Tracheal epithelial cell (primary cell): Measurements from ENCODE around the gene ST6GALNAC4. TPM values are rescaled to one million over a fixed set of nuclear protein-coding genes. Genes with fewer than 3 reads are reported as not detected.

Experiments
- total RNA-seq: library from RNA; depleted of rRNA; stranded (reverse); fragments of >200 nt; gene quantifications from 2 replicates; pipeline ENCODE4 v1.2.1, GENCODE V29; 2014

ST6GALNAC4 gene, protein sequence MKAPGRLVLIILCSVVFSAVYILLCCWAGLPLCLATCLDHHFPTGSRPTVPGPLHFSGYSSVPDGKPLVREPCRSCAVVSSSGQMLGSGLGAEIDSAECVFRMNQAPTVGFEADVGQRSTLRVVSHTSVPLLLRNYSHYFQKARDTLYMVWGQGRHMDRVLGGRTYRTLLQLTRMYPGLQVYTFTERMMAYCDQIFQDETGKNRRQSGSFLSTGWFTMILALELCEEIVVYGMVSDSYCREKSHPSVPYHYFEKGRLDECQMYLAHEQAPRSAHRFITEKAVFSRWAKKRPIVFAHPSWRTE
- 32.0 and 37.7 TPM in 2 replicates for total RNA-seq

DNA sequence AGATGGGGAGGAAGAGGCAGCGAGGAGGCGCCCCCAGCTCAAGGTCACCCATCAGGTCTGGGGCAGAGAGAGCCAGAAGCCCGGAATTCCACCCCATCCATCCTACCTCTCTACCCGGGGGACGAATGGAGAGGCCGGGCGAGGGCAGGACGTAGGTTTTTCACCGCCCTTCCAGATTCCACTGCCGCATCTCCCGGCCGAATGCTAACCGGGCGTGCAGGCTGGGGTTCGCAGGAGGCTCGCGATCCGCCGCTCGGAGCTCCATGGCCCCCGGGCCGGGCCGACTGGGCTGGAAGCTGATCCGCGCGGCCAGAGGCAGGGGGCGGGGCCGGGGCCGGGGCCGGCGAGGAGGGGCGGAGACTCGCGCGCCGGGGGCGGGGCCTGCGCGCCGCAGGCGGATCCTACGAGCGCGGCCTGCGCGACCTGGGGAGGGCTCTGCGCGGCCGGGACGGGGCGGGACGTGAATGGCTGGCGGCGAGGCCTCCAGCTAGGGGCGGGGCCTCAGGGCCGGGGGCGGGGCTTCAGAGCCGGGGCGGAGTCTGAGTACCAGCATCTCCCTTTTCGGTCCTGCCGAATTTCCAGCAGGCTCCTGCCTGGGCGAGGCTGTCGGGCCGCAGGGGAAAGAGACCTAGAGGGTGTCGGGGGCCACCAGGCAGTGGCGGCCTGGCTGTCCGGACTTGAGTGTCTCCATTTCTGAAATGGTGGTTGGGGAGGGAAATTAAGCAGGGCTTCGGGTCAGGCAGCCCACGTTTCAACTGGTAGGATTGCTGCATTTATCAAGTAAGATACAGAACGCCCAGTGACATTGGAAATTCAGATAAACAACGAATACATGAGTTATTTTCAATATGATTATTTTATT is at the start of gene ST6GALNAC4:
Gene ST6GALNAC4, minus strand, starts transcription at position 322 of the 862 bp plus-strand sequence. CDS start 622 bp downstream, outside the sequence.

DNA sequence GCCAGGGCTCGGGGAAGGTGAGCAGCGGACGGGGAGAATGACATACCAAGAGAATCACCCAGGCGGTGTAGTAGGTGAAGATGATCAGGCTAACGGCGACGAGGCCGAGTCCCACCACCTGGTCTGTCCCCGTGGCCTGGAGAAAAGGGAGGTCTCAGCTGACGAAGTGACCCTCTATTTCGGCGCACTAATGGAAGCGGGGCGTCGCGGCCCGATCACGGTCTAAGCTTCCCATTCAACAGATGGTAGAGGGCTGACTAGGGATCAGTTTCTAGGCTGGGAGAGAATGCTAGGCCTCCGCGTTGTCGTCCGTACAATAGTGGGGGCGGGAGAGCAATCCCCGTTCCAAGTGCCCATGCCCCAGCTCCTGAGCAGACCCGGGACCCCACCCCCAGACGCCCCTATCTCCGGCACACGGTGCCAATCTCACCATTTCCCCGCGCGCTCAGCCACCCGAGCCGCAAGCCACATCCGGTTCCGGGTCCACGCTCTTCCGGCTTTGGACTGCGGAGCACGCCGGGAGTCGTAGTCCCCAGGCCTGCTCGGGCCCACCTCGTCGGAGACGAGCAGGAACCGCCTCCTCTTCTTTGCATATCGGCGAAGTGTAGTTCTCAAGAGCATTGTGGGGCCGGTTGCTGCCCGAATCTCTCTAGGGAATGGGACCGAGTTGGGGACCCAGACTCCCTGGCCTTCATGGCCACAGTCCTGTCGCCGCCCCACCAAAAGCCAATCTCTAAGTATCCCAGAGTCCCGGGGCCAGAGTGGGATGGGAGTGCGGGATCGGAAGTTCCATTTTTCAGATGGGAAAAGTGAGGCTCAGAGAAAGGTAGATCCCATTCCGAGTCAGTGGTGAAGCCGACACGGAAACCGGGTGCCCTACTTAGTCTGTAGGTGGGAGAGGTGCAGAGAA is 20.8 kb upstream of the ST6GALNAC4 start, which contains the start of gene DPM2:
Gene DPM2, minus strand, starts transcription at position 467 of the 910 bp plus-strand sequence. Its CDS starts 34 bp downstream, at position 433.

DNA sequence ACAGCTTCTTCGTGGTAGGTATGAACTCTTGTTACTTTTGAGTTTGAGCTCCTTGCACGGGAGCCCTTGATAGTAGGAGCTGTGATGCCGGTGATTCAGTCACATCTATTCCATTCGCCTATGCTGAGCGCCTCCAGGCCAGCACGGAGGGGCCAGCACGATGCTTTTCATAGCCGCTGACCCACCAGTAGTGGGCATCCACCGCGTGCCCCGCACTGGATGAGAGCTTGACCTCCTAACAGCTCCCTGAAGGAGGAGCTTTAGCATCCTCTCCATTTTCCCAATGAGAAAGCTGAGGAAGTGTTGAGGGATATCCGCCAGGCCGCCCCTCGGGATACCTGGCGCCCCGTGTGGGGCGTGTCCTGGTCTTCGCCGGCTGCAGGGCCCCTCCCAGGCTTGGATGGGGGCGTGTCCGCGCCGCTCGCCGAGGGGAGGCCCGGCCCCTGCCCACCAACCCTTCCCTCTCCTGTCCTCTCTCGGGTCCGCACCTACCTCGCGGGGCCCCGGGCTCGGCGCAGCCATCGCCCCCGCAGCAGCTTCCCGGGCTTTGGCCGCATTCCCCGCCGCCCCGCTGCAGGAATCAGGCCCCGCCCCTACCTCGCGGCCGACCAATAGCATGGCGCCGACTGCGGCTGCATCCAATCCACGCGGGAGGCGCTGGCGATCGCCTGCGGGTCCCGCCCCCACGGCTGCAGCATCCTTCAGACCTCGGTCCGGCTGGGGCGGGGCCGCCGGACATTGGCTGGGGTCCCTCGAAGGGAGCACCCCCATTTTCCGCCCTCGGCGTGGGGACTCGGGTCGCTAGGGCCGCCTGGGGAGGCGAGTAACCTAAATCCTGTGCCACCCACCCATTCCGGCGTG is 13.6 kb upstream of the ST6GALNAC4 start, which contains the start of gene PIP5KL1:
Gene PIP5KL1, minus strand, starts transcription at position 547 of the 861 bp plus-strand sequence. Its CDS starts 25 bp downstream, at position 522.

DNA sequence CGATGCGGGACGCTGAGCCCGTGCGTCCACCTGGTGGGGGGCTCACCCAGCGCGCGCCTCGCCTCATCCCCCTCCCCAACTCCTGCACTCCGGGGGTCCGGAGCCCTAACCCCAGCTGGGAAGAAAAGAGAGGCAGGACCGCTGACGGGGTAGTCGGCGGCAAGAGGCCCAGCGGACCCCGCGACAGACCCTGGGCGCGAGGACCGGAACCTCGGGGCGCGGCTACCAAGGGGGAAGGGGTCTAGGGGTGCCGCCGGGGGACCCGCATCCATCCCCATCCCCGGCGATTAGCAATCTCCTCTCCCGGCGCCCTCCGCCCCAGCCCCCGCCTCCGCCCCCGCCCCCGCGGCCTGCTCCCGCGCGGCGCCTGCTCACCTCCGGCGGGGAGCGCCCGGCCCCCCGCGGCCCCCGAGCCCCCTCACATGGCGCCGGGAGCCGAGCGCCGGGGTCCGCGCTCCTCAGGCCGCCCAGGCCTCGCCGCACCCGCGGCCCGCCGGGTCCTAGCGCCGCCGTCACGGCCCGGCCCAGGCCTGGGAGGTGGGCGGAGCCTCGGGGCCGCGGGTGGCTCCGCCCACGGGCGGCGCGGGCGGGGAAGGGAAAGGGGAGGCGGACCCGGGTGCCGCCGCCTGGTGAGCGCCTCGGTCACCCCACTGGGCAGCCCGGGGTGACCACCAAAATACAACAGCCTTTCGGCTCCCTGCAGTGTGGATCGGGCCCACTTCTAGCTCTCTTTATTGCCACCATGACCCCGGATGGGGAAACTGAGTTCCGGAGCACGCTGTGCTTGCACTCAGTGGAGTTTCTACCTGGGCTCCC is 17.5 kb downstream of the ST6GALNAC4 start, which contains the start of gene ST6GALNAC6:
Gene ST6GALNAC6, minus strand, starts transcription at position 476 of the 816 bp plus-strand sequence. CDS start 1,622 bp downstream, outside the sequence.

DNA sequence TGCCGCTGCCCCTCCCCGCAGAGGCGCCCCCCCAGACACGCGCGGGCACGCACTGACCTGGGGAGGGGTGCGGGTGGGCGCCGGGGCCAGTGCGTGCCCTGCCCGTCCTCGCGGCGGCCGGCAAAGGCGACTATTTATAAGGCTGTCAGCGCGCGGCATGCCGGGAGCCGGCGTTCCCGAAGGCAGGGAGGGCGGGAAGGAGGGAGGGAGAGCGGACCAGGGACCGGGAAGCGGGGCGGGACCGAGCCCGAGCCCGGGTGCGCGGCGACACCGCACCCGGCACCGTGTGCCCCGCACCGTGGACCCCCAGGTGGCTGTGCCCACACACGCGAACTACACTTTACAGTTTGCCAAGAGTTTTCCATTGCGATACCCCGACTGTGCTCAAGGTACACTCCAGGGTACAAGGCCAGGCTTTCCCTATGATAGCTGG is 39.3 kb downstream of the ST6GALNAC4 start, which contains the start of gene AK1:
Gene AK1, minus strand, starts transcription at position 110 of the 433 bp plus-strand sequence. CDS start 3,058 bp downstream, outside the sequence.

Other genes starting within 250 kb of the ST6GALNAC4 start
- not detected in 2 replicates for gene CFAP157, start 210.1 kb downstream of the ST6GALNAC4 start, total RNA-seq
- gene PTRH1, start 201.4 kb downstream of the ST6GALNAC4 start, total RNA-seq, result 19.2 and 34.0 TPM in 2 replicates
- not detected in 2 replicates for gene TTC16, start 201.0 kb downstream of the ST6GALNAC4 start, total RNA-seq
- gene TOR2A, start 181.7 kb downstream of the ST6GALNAC4 start, total RNA-seq, result 4.8 and 5.5 TPM in 2 replicates
- gene SH2D3C, start 138.4 kb downstream of the ST6GALNAC4 start, total RNA-seq, result under 0.01 TPM in 2 replicates
- 40.1 and 42.2 TPM in 2 replicates for gene CDK9, start 131.0 kb downstream of the ST6GALNAC4 start, total RNA-seq
- 86.3 and 124 TPM in 2 replicates for gene FPGS, start 114.2 kb downstream of the ST6GALNAC4 start, total RNA-seq
- 0.48 and 0.85 TPM in 2 replicates for gene ENG, start 62.4 kb downstream of the ST6GALNAC4 start, total RNA-seq
- gene AK1, start 39.4 kb downstream of the ST6GALNAC4 start, total RNA-seq, result 23.6 and 37.9 TPM in 2 replicates
- 23.0 and 26.3 TPM in 2 replicates for gene ST6GALNAC6, start 17.4 kb downstream of the ST6GALNAC4 start, total RNA-seq
- gene PIP5KL1, start 13.7 kb upstream of the ST6GALNAC4 start, total RNA-seq, result 3.8 and 6.0 TPM in 2 replicates
- 12.0 and 13.6 TPM in 2 replicates for gene DPM2, start 20.8 kb upstream of the ST6GALNAC4 start, total RNA-seq
- 7.7 and 8.5 TPM in 2 replicates for gene EEIG1, start 63.9 kb upstream of the ST6GALNAC4 start, total RNA-seq
- gene NAIF1, start 150.3 kb upstream of the ST6GALNAC4 start, total RNA-seq, result 9.2 and 10.1 TPM in 2 replicates
- gene SLC25A25, start 151.2 kb upstream of the ST6GALNAC4 start, total RNA-seq, result 9.4 and 22.2 TPM in 2 replicates
- 65.2 and 112 TPM in 2 replicates for gene PTGES2, start 210.7 kb upstream of the ST6GALNAC4 start, total RNA-seq
- 20.5 and 154 TPM in 2 replicates for gene LCN2, start 232.4 kb upstream of the ST6GALNAC4 start, total RNA-seq
- 65.9 and 79.5 TPM in 2 replicates for gene BBLN, start 243.2 kb upstream of the ST6GALNAC4 start, total RNA-seq